Adrenal gland (tissue), 5 donors: ENCODE results near the gene ERC2.

Source experiments
- POLR2A ChIP-seq, 2 donors: fragments of 450-650 bp; IDR thresholded peaks; one replicate each; pipeline ENCODE4 v1.6.1; 2017; ENCODE audit warnings: antibody characterized with exemption in 2 of 2, mild to moderate bottlenecking in 2 of 2, moderate library complexity in 1 of 2
- TF ChIP-seq, protein P1 (sequence below), 6 experiments: fragments of 450-650 bp in 4 of 6; fragments of 200-600 bp in 2 of 6; sonication (generic) in 1 of 6; IDR thresholded peaks; 1 replicate in 5 of 6; 2 replicates in 1 of 6; pipeline versions ENCODE4 v1.5.1 to v1.8.0; 2016 to 2021; ENCODE audit warnings: antibody characterized with exemption in 6 of 6, mild to moderate bottlenecking in 2 of 6, moderate library complexity in 1 of 6
- donor health status: DM: no; HTN: no; CAD: no.

DNA sequence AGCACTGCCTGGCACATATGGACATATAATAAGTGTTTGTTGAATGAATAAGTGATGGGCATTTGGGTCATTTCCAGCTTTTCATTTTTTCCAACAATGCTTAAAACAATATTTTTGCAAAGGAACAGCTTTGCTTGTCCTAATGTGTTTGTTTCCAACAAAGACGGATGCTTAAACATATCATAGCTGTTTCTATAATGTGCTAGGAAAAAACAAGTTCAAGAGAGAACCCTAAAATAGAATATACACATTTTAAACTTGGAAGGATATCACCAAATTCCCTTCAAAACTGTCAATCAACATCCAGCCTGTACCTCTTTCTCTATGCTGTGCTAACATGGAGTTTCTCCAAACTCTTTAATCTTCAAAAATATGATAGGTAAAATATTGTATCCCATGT, 756.6 kb downstream of the ERC2 start:
- TF ChIP-seq, protein P1, sequence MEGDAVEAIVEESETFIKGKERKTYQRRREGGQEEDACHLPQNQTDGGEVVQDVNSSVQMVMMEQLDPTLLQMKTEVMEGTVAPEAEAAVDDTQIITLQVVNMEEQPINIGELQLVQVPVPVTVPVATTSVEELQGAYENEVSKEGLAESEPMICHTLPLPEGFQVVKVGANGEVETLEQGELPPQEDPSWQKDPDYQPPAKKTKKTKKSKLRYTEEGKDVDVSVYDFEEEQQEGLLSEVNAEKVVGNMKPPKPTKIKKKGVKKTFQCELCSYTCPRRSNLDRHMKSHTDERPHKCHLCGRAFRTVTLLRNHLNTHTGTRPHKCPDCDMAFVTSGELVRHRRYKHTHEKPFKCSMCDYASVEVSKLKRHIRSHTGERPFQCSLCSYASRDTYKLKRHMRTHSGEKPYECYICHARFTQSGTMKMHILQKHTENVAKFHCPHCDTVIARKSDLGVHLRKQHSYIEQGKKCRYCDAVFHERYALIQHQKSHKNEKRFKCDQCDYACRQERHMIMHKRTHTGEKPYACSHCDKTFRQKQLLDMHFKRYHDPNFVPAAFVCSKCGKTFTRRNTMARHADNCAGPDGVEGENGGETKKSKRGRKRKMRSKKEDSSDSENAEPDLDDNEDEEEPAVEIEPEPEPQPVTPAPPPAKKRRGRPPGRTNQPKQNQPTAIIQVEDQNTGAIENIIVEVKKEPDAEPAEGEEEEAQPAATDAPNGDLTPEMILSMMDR (IDR thresholded peaks at IDR 0.05) = no peak
- TF ChIP-seq POLR2A (IDR thresholded peaks at IDR 0.05) = no peak
